Prostate gland (tissue), 1 donor: ENCODE results near the gene PLAC1.

Source experiments
- POLR2A ChIP-seq: fragments of 450-650 bp; IDR thresholded peaks from one replicate; pipeline ENCODE4 v1.6.1; 2016; ENCODE audit warnings: antibody characterized with exemption, mild to moderate bottlenecking
- POLR2AphosphoS5 ChIP-seq: sonication (generic); formaldehyde crosslinking; IDR thresholded peaks from one replicate; pipeline ENCODE4 v1.6.1; 2017; ENCODE audit warnings: antibody characterized with exemption

DNA sequence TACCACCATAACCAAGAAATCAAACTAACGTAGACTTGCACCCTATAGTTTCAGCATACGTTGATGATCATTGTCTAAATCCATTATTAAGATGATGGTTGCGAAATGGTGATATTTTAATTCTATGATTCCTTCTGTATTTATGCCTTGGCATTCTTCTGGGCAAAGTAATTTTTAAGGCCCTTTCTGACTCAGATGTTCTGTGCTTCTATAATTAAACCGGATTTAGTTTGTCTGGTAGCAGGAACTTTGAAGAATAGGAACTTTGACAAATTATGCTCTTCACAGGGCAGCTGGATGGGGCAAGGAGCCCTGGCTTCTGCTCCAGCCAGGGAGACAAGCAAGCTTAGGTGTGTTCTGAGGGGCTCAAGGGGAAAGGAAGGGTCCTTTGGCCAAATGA, 23.8 kb upstream of the PLAC1 start:
- TF ChIP-seq POLR2AphosphoS5 (no peak), POLR2A (no peak)
